GM19395 (cell line): ENCODE data around the gene GP1BA.
"Not testable (repeated sequence)": the region's sequence is repeated elsewhere in the genome, so short reads cannot be mapped to it uniquely, and the experiment has no call there.

Source experiments
- ATAC-seq: cut with Tn5 transposase; IDR thresholded peaks from one replicate; pipeline ENCODE4 v1.9.1; 2021; ENCODE audit warnings: mild to moderate bottlenecking, moderate library complexity; ENCODE audit not compliant: unreplicated experiment

Gene GP1BA

GRCh38 chr17:4901108-4901647 lies 30.9 kb upstream of the GP1BA start:
- no peak for ATAC-seq

GRCh38 chr17:4901648-4902344 lies 30.3 kb upstream of the GP1BA start:
- ATAC-seq, result no peak

GRCh38 chr17:4902540-4902939 lies 29.5 kb upstream of the GP1BA start:
- ATAC-seq, result no peak

GRCh38 chr17:4903051-4903818 lies 28.8 kb upstream of the GP1BA start, which contains the start of gene CHRNE:
CHRNE (minus strand) TSS chr17:4903098; CDS start chr17:4903063, 35 bp downstream.
- no peak for ATAC-seq

GRCh38 chr17:4906642-4907041 lies 25.4 kb upstream of the GP1BA start:
- ATAC-seq, result not testable (repeated sequence)

- no peak for ATAC-seq
Observed at GRCh38 chr17:4908301-4908700, 23.8 kb upstream of the GP1BA start.

- ATAC-seq, result no peak
Observed at GRCh38 chr17:4908711-4909496, 23.2 kb upstream of the GP1BA start.

- no peak for ATAC-seq
Observed at GRCh38 chr17:4913994-4914393, 18.1 kb upstream of the GP1BA start.

GRCh38 chr17:4914551-4914950 lies 17.5 kb upstream of the GP1BA start:
- ATAC-seq, result not testable (repeated sequence)

- no peak for ATAC-seq
Observed at GRCh38 chr17:4919511-4920047, 12.5 kb upstream of the GP1BA start.

GRCh38 chr17:4920351-4921048 lies 11.6 kb upstream of the GP1BA start:
- ATAC-seq, result no peak

GRCh38 chr17:4921320-4921719 lies 10.8 kb upstream of the GP1BA start:
- ATAC-seq, result no peak

- ATAC-seq, result not testable (repeated sequence)
Observed at GRCh38 chr17:4926577-4927335, 5.3 kb upstream of the GP1BA start.

GRCh38 chr17:4928881-4929280 lies 3.2 kb upstream of the GP1BA start:
- ATAC-seq, result no peak

GRCh38 chr17:4932756-4933155 lies 679 bp downstream of the GP1BA start:
- ATAC-seq, result no peak

GRCh38 chr17:4933646-4934045 lies 1.6 kb downstream of the GP1BA start:
- no peak for ATAC-seq

- ATAC-seq, result no peak
Observed at GRCh38 chr17:4934173-4934979, 2.3 kb downstream of the GP1BA start.

GRCh38 chr17:4935650-4936049 lies 3.6 kb downstream of the GP1BA start:
- ATAC-seq, result no peak

GRCh38 chr17:4936436-4936835 lies 4.4 kb downstream of the GP1BA start:
- no peak for ATAC-seq
